ENCODE data around the gene BPIFB3.

The BPIFB3 gene

DNA sequence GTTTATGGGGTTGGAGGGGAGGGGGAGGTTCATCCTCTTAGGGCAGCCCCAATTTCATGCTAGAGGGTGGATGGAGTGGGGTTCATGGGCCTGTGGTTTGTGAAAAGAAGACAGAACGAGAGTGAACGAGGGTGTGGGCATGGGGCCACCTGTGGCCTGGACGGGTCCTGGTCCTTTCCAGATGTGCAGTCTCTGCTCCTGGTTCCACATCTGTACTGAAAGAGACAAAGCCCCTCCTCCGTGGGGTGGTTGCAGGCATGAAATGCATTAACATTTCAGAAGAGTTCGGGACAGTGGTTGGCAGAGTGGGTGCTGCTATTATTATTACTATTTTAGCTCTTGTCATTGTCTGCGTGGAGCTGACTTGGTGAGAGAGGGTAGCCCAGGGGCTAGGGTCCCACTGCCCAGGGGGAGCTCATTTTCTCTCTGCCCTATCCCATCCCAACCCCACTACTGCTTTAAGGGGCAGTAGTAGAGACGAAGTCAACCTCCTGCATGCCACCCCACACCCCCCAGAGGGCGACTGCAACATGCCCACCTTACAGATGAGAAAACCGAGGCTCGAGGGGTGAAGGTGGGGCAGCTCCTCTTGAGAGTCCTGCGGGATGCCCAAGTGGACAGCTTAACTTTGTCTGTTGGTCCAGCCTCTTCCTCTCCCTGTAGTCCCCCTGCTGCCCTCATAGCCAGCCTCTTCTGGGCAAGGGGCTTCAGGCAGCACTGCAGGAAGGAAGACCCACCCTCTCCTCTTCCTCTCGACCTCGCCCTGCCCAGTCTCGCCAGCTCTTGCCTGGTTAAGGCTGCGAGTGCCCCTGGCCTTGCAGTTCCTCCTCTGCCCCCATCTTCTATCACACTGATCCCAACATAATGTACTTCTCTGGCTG, 37.8 kb upstream of the BPIFB3 start:
- no peak for DNase-seq

- no peak for DNase-seq
These were observed 37.1 kb upstream of the BPIFB3 start for GRCh38 chr20:33016581-33017109.

DNA sequence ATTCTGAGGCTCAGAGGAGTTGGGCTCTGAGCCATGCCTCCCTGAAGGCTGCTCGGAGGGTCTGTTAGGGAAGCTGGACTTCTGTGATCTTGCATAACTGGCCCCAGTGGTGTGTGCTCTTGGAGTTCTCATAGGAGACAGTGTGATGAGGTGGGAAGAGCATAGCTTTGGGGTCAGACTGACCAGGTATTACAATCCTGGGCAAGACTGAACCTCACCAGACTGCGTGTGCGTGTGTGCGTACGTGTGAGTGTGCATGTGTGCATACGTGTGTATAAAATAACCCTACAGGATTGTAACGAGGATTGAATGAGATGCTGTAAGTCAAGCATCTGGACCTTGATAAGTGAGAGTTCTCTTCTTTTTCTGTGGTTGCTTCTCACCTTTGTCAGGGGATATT, 36.2 kb upstream of the BPIFB3 start:
- DNase-seq, result no peak

DNA sequence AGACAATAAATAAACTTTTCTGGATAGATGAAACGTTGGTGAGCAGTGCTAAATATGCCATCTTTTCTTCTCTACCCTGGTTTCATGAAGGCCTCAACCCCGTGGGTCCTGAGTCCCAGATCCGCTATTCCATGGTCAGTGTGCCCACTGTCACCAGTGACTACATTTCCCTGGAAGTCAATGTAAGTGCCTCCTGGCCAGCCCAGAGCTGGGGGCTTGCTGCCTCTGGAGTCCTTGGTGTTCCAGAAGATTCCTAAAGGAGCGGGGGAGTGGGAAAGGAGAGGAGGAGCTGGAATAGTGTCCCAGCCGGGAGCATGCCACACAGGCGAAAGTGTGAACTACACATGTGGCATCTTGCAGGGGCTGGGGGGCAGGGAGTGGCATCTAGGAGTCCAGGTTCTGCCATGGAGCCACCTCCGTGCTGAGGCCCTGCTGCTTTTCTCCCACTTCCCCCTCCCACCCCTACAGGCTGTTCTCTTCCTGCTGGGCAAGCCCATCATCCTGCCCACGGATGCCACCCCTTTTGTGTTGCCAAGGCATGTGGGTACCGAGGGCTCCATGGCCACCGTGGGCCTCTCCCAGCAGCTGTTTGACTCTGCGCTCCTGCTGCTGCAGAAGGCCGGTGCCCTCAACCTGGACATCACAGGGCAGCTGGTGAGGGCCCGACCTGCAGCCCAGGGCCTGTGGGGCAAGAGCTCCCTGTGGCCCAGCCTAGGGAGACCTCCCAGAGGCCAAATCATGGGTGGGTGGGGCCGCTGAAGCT, 35.4 kb upstream of the BPIFB3 start:
- DNase-seq, result no peak

DNA sequence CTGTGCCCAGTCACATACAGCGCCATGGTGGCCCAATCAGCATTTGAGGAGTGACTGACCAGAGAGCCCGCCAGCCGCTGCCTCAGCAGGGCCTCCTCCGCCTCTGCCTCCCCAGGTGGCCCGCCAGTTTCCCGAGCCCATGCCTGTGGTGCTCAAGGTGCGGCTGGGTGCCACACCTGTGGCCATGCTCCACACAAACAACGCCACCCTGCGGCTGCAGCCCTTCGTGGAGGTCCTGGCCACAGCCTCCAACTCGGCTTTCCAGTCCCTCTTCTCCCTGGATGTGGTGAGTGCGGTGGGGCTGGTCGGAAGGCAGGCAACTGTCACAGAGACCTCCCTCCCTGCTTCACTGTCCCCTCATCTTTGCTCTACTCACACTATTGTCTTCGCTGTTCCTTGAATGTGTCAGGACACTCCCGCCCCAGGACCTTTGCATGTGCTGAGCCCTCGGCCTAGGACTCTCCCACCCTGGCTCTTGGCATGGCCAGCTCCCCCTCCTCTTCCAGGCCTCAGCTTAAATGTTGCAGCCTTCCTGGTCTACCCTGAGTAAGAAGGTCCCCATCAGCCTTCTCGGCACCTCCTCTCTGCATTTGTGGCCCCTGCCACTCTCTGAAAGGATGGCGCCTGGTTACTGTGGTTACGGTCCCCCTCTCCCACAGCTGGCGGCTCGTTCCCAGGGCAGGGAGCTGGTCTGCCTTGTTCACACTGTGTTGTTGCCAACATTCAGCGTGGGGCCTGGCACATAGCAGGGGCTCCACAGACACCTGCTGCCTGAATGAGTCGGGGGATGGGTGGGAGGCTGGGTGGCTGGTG, 34.0 kb upstream of the BPIFB3 start:
- no peak for DNase-seq

- DNase-seq, result no peak
These were observed 33.2 kb upstream of the BPIFB3 start for GRCh38 chr20:33020278-33021161.

- DNase-seq, result no peak
These were observed 31.8 kb upstream of the BPIFB3 start for GRCh38 chr20:33021879-33022278.

- no peak for DNase-seq
These were observed 31.4 kb upstream of the BPIFB3 start for GRCh38 chr20:33022289-33022688.

DNA sequence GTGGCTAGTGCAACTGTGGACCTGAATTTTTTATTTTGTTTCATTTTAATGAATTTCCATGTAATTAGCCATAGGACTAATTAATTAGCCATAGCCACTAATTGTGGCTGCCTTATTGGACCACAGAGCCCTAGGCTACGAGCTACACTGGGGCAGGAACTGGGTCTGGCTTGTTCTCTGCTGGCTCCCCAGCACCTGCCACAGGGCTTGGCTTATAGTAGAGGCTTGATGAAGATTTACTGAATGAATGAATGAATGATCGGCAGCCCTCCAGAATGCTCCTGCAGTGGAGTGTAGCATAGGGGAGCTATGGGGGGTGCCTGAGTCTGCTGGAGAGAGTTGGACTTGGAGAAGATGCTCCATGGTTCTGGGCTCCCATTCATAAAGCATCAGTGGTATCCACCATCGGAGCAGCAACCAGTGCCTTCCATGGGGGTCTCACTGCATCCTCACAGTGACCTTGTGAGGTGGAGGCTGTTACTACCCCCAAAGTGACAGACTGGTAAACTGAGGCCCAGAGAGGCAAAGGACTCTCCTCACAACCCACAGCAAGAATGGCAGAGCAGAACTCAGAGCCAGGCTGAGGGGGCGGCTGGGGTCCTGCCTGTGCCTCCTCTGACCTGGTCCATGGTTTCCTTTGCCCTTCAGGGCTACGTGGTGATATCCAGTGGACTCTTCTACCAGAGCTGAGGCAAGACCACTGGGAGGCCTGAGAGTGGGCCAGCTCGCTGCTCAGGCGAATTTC, 30.8 kb upstream of the BPIFB3 start:
- DNase-seq, result no peak

GRCh38 chr20:33023439-33024242, 30.1 kb upstream of the BPIFB3 start:
- DNase-seq, result no peak

DNA sequence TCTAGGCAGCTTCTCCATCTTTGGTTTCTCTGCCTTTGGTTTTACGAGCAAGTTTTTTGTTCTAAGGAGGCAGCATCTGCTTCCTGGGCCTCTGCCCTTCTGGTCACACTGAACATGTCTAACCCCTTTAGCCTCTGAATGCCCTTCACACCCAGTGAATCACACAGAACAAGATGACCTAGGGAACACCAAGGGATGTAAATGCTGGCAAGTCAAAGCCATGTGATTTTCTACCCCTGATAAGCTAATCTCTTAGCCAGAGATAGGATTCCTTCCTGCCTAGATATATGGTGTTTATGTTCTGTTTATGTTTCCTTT, 29.5 kb upstream of the BPIFB3 start:
- DNase-seq, result no peak

DNA sequence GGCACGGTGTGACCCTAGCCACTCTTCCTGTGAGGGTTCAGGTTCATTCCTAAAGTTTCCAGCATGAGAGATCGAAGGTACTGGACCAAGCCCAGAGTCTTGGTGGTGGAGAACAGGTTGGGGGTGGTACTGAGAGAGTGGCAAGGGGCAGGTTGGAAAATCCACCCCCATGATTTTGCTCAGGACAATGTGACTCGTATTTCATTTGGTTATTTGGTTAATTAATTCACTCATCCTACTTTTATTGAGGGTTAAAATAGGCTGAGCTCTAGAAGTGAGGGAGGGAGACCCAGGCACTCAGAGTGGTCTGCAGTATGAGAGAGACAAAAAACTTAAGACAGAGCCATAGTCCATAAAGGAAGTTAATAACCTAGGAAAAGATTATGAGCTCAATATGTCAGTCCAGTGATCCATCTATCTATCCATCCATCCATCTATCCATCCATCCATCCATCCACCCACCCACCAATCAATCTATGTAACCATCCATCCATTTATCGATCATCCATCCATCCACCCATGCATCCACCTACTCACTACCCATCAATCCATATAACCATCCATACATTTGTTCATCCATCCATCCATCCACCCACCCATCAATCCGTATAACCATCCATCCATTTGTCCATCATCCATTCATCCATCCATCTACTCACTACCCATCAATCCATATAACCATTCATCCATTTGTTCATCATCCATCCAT, 28.9 kb upstream of the BPIFB3 start:
- no peak for DNase-seq

DNA sequence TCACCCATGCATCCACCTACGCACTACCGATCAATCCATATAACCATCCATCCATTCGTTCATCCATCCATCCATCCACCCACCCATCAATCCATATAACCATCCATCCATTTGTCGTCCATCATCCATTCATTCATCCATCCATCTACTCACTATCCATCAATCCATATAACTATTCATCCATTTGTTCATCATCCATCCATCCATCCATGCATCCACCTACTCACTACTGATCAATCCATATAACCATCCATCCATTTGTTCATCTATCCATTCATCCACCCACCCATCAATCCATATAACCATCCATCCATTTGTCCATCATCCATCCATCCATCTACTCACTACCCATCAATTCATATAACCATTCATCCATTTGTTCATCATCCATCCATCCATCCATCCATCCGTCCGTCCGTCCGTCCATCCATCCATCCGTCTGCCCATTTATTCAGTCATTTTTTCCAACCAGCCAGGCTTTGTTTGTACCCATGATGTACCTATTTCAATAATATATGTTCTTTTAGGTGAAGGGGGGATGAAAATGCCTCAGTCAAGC, 28.3 kb upstream of the BPIFB3 start:
- no peak for DNase-seq

DNA sequence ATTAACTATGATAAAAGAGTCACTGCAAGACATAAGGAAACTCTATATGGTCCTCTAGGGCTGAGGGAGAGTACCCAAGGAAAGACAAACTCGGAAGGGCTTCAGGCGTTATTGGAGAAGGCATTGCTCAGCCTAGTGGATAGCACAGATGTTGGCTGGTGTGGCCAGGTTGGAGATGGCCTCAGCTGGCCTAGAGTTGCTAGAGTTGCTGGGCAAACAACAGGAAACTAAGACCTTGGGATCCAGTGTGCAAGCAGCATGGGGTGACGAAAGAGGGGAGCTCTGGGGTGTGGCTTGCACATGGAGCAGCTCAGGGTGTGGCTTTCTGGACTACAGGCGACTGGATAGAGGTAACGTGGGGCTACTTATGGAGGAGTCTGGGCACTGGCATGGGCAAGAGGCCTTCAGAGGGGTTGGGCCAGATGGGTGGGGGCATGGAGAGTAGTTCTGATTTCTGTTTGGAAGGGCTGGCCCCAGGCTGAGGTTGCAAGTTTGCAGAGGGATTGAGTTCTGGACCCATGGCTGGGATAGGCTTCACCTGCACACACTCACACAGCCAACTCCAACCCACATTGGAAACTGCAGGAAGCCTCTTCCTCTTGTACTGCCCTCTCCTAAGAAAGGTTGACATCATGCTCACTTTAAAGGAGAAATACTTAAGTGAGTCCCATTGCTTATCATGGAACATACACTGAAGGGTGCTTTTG, 27.5 kb upstream of the BPIFB3 start:
- DNase-seq, result no peak

DNA sequence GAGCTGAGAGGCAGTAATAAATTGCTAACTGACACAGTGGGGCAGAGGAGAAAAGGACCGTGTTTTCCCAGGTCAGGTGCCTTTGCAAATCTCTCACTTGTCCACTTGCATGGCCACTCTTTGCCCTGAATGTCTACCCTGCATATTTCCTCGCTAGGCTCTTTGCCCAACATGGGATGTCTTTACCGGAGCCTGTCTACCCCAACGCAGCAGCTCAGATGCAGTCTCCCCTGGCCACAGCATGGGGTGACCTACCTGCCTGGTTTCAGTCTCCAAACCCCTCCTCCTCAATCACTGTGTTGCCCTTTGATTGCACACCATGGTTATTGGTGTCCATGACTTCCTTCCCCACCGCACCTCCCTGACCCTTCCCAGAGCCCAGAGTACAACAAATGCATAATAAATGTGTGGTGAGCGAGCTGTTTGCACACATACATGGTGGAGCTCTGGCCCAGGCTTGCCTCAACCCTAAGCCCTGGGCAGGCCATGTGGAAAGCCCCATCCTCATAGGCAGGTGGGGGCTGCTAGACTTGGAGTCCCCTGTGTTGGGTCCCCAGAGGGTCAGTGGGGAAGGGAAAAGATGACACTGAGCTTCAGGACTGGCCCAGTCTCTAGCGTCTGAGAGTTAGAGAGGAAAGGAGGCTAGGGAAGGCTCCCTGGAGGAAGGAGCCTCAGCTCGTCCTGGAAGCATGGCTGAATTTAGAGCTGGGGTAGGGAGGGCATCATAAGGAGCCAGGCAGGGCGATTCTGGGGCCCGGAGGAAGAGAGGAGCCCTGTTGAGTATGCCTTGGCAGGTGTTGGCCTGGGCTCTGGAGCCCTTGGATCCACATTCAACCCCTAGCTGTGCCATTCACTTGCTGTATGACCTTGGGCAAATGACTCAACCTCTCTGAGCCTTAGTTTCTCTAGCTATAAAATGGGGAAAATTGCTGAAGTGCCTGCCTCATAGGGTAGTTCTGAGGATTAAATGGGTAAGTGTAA, 26.6 kb upstream of the BPIFB3 start:
- no peak for DNase-seq

- no peak for DNase-seq
These were observed 25.6 kb upstream of the BPIFB3 start for GRCh38 chr20:33027769-33028751.

Data from T1000 (cell line).